ENCODE measurements around the gene HDAC7.
"Not testable (repeated sequence)": the region's sequence is repeated elsewhere in the genome, so short reads cannot be mapped to it uniquely, and the experiment has no call there.

Gene HDAC7

GRCh38 chr12:47811581-47812484 is 7.9 kb downstream of the HDAC7 start:
- no peak for FAIRE-seq

DNA sequence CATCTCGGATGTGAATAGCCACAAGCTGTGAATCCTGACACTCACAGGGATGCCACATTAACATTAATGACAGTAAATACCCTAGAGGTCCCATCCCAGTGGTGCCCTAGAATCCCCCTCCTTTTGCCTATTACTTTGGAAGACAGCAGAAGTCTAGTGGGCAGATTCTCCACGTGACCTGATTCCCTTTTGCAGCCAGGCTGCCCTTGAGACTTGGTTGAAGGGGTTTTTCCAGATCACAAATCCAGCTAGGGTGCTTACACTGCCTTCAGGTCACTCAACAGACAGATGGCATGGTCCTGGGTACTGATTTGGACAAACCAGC is 8.7 kb downstream of the HDAC7 start:
- no peak for FAIRE-seq

- FAIRE-seq, result not testable (repeated sequence)
Observed at GRCh38 chr12:47809518-47809917, 10.2 kb downstream of the HDAC7 start.

DNA sequence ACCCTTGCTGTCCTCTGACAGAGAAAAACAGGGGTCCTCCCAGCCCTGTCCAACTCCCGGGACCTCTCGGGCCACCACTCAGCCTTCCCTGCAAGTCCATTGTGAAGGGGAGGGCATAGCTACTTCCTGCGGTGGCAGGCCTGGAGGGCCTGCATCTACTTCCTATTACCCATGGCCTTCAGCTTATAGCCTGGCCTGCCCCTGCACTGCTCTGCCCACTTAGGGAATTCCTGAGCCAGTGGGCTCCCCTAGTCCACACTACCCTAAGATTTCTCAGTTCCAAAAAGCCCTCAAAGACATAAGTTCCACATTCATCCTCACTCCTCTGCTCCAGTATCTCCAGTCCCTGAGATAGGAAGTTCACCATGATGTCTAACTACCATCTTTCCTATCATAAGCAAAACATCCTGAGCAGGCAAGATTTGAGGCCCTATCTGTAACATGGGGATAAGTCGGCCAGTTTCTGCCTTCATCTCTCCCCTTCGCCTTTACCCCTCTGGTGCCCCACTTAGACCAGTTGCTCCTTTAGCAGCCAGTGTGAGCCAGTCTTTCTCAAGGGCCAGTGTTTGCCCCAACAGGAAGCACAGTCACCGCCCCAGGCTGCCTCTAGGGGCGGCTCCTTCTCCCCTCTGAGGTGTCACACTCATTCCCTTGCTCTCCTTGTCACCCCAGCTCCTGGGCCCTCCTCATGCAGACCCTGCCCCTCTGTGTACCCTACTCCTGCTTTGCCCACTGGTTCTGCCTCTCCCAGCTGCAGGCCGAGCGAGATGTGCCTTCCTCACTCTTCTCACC is 10.9 kb downstream of the HDAC7 start:
- FAIRE-seq, result no peak

GRCh38 chr12:47808050-47808449 is 11.7 kb downstream of the HDAC7 start:
- FAIRE-seq, result no peak

DNA sequence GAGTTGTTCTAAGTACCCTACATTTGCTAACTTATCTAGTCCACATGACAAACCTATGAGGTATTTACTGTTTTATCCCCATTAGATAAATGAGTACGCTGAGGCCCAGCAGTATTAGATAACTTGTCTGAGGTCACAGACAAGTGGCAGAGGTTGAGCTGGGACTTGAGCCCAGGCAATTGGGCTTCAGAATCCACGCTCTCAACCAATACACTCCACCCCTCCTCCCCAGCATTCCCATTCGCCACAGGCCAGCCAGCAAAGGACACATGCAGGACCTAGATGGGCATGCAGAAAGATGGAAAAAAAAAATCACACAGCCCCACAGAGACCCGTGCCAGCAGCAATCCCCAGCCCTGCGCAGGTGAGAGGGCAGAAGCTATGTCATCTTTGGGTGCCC is 12.4 kb downstream of the HDAC7 start:
- no peak for FAIRE-seq

GRCh38 chr12:47805417-47805816 is 14.3 kb downstream of the HDAC7 start:
- no peak for FAIRE-seq

DNA sequence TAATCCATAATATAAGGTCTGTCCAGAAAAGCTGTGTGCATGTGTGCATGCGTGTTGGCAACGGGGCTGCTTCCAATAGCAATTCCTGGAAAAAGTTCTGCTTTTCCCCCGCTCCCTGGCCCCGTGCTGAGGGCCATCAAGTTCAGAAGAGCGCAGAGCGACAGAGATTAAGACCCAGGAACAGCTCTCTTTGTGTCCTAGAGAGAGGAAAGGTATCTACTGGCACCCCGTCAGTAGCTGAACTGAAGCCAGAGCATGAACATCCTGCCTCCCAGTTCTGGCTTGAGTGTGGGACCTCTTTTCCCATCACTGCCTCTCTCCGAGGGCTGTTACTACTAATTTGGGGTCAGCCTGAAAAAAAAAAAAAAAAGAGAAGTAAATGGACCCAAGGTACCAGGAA is 15.5 kb downstream of the HDAC7 start:
- no peak for FAIRE-seq

- FAIRE-seq, result no peak
Observed at GRCh38 chr12:47803191-47803875, 16.4 kb downstream of the HDAC7 start.

DNA sequence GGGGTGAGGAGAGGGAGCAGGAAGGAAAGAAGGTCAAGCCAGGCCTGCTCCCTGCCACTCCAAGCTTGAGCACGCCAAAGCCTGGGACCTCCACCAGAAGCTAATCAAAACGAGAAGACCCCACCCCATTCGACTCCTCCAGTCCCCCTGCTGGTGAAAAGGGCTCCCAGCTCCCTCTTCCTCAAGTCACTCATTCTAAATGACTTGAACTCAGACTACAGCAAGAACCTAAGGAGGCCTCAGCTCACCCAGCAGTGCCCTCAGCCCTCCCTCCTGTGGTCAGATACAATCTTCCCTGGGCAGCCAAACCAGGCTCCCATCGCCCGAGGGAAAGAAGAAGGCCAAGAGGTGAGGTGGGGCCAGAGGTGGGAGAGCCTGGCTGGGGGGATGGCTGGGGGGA is 17.4 kb downstream of the HDAC7 start:
- FAIRE-seq, result no peak

DNA sequence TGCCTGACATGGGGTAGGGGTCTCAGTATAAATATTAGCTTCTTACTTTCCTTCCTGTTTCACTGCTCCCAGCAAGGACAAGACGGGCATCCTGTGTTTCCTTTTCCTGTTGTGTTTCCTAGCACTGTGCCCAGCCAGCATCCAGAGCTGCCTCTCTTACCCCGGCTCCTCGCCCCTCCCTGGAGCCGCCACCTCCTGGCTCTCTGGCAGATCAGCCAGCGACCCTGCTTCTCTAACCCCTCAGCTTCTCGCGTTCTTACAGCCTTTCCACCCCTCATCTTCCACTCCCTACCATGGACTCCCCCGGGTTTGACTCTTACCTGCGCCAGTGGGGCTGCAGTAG is 17.8 kb downstream of the HDAC7 start:
- no peak for FAIRE-seq

DNA sequence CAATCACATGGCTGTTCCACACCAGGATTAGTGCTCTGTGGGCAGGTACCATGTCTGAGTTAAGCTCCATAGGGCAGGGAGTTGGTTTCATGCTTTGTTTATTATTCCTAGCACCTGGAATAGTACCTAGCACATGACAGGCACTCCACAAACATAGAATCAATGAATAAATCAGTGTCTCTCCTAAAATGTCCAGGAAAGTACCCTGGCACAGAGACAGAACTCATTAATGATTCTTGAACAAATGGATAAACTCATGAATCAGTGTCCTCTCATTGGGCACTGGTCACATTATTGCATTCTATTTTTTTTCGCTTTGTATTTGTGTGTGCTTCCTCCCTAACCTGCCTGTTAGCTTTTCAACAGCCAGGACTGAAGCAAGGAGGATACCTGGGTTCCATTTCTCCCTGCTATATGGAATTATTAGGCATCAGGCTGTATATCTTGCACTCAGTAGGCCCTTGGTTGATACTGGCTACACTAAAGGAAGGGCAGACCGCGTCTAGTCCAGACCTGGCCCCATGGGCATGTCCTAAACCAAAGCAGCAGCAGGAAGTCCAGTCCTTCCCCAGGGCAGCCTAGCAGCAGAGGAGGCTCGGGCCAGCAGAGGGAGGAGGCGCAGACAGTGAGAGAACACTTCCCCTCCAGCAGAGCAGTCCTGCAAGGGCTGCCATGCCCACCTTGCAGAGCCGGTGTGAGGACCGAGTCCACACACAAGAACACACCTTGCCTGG is 18.4 kb downstream of the HDAC7 start:
- FAIRE-seq, result no peak

DNA sequence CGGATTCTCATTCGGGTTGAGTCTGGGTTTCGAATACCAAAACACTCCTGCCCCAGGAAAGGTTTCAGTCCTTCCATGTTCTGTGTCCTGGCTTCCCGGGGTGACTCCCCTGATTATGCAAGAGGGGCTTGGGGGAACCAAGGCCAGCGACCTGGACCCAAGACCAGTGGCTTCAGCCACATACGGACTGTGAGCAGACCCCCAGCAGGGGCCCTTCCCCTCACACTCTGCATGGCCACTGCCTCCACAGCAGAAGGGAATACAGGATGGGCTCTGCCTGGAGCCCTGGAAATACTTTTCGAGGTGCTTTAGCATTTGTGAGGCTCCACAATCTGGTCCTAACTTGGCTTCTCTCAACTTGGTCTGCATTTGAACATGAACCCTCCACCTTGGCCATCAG is 19.1 kb downstream of the HDAC7 start:
- no peak for FAIRE-seq

- no peak for FAIRE-seq
Observed at GRCh38 chr12:47799357-47799955, 20.2 kb downstream of the HDAC7 start.

DNA sequence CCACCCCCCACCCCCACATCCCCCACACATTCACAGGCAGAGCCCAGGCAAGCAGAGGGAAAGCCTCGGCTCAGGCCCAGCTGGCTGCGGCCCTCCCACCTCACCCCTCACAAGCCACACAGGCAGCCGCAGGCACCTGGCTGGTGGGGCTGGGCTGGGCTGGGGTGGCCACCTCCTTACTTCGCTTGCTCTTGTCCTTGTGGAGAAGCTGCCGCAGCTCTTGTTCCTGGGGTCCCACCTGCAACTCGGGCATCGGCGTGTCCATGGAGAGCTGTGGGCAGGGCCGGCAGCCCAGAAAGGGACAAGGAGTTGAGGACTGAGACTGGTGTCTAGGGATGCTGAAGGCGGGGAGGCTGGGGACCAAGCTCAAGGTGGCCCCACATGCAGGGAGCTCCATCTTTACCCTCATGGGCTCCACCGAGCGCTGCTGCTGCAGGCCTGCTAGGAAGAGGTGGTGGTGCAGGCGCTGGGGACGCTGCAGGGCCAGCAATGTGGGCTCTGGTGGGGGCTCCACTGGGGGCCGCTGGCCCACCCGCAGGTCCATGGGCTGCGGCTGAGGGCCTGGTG is 21.2 kb downstream of the HDAC7 start:
- FAIRE-seq, result no peak

DNA sequence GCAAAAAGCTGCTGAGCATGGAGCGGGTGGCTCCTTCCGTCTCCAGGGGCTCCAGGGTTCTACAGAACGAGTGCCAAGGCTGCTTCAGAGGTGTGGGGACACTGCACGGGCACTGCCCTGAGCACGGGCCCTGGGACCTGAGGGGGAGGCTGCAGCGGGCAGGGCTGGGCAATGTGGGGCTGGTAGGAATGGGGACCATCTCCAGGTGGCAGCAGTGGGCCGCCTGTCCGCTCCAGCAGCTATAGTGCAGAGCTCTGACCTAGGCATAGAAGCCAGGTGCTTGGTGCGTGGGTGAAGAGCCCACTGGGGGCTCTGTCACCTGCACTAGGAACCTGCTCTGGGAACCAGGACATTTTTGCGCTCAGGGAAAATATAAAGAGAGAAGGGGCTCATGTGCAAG is 22.3 kb downstream of the HDAC7 start:
- no peak for FAIRE-seq

DNA sequence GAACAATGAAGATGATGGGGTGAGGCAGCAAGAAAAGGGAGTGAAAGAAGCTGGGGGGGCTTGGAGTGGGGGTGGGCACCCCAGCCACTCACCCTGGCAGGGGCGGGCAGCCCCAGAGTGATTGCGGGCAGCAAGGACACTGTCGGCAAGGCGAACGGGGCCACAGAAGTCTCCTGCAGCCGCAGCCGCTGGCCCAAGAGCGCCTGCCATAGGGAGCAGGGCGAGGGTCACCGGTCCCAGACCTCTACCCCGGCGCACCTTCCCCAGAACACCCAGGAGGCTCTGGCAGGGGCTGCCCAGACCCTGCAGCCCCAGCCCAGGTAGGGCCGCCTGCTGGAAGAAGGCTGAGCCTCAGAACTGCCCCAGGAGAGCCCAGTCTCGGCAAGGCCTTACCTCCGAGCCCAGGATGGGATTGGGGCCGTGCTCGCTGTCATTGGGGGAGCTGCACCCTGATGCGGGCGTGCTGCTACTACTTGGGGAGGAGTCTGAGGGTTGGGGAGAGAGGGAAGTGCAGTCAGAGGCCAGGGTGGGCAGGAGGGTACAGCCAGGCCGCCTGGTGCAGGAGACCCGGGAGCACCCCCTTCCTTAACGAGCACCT is 23.8 kb downstream of the HDAC7 start:
- no peak for FAIRE-seq

- FAIRE-seq, result no peak
Observed at GRCh38 chr12:47795121-47795813, 24.4 kb downstream of the HDAC7 start.

- FAIRE-seq, result no peak
Observed at GRCh38 chr12:47794679-47795078, 25.0 kb downstream of the HDAC7 start.

- no peak for FAIRE-seq
Observed at GRCh38 chr12:47793015-47793681, 26.6 kb downstream of the HDAC7 start.

- FAIRE-seq, result no peak
Observed at GRCh38 chr12:47791874-47792273, 27.8 kb downstream of the HDAC7 start.

All from G401.6 (cell line).